Smooth muscle cell of the brain vasculature (primary cell): ENCODE measurements around the gene TNFSF4.
"Not testable (repeated sequence)": the region's sequence is repeated elsewhere in the genome, so short reads cannot be mapped to it uniquely, and the experiment has no call there.

Experiments used
- DNase-seq: peaks from one replicate; pipeline ENCODE4 v3.0.0-alpha.2; 2012; ENCODE audit warnings: low read depth, low spot score

Gene TNFSF4

GRCh38 chr1:173206816-173207568, at the start of gene TNFSF4:
TNFSF4 (minus strand) TSS chr1:173207331; CDS start chr1:173207176, 155 bp downstream.
- DNase-seq: no peak

- peak; percentile 29 for DNase-seq
Measured at GRCh38 chr1:173255214-173255813, 48.2 kb upstream of the TNFSF4 start.

GRCh38 chr1:173253046-173253445, 45.9 kb upstream of the TNFSF4 start:
- no peak for DNase-seq

GRCh38 chr1:173249349-173249748, 42.2 kb upstream of the TNFSF4 start:
- DNase-seq: no peak

GRCh38 chr1:173248247-173248940, 41.3 kb upstream of the TNFSF4 start:
- DNase-seq: no peak

- no peak for DNase-seq
Measured at GRCh38 chr1:173245892-173246291, 38.8 kb upstream of the TNFSF4 start.

GRCh38 chr1:173243300-173243699, 36.2 kb upstream of the TNFSF4 start:
- no peak for DNase-seq

GRCh38 chr1:173241528-173242347, 34.6 kb upstream of the TNFSF4 start:
- no peak for DNase-seq

- no peak for DNase-seq
Measured at GRCh38 chr1:173240609-173241008, 33.5 kb upstream of the TNFSF4 start.

GRCh38 chr1:173239058-173239457, 31.9 kb upstream of the TNFSF4 start:
- no peak for DNase-seq

GRCh38 chr1:173234899-173235298, 27.8 kb upstream of the TNFSF4 start:
- no peak for DNase-seq

GRCh38 chr1:173234434-173234833, 27.3 kb upstream of the TNFSF4 start:
- DNase-seq: not testable (repeated sequence)

GRCh38 chr1:173229031-173229430, 21.9 kb upstream of the TNFSF4 start:
- DNase-seq: not testable (repeated sequence)

- no peak for DNase-seq
Measured at GRCh38 chr1:173224949-173225348, 17.8 kb upstream of the TNFSF4 start.

- DNase-seq: no peak
Measured at GRCh38 chr1:173224280-173224892, 17.3 kb upstream of the TNFSF4 start.

- no peak for DNase-seq
Measured at GRCh38 chr1:173223031-173223380, 15.9 kb upstream of the TNFSF4 start.

- no peak for DNase-seq
Measured at GRCh38 chr1:173222149-173223030, 15.3 kb upstream of the TNFSF4 start.

- no peak for DNase-seq
Measured at GRCh38 chr1:173220157-173220556, 13.0 kb upstream of the TNFSF4 start.

GRCh38 chr1:173213665-173214064, 6.5 kb upstream of the TNFSF4 start:
- DNase-seq: no peak

GRCh38 chr1:173212952-173213491, 5.9 kb upstream of the TNFSF4 start:
- no peak for DNase-seq
